Liver (tissue), 9 donors: ENCODE results near the gene TET2. TPM values are rescaled to one million over a fixed set of nuclear protein-coding genes. Genes with fewer than 3 reads are reported as not detected.

Experiments
- DNase-seq: peaks from one replicate; pipeline ENCODE4 v3.0.0-alpha.2; 2017; ENCODE audit warnings: low spot score
- H3K27ac ChIP-seq, 2 donors: one replicate each; pipeline ENCODE4 v1.7.0; 2013; ENCODE audit warnings: inconsistent platforms in 2 of 2, low read length in 2 of 2, control low read depth in 1 of 2, low read depth in 1 of 2, mild to moderate bottlenecking in 1 of 2
- H3K27me3 ChIP-seq, 4 donors: one replicate each; pipeline versions ENCODE4 v1.6.1 to v1.7.0; 2013; ENCODE audit warnings: low read length in 3 of 4, inconsistent platforms in 1 of 4, mild to moderate bottlenecking in 1 of 4, moderate library complexity in 1 of 4; ENCODE audit not compliant: control insufficient read depth in 4 of 4, insufficient read depth in 4 of 4
- H3K36me3 ChIP-seq, 4 donors: one replicate each; pipeline versions ENCODE4 v1.6.1 to v1.7.0; 2013; ENCODE audit warnings: low read length in 3 of 4, mild to moderate bottlenecking in 3 of 4, low read depth in 1 of 4, moderate library complexity in 1 of 4; ENCODE audit not compliant: control insufficient read depth in 4 of 4, insufficient read depth in 3 of 4
- H3K4me1 ChIP-seq, 4 donors: one replicate each; pipeline versions ENCODE4 v1.6.1 to v1.7.0; 2013; ENCODE audit warnings: low read length in 3 of 4, mild to moderate bottlenecking in 3 of 4, moderate library complexity in 1 of 4; ENCODE audit not compliant: control insufficient read depth in 4 of 4, insufficient read depth in 4 of 4
- H3K4me3 ChIP-seq, 3 donors: one replicate each; pipeline versions ENCODE4 v1.6.1 to v1.7.0; 2013; ENCODE audit warnings: low read length in 3 of 3, control low read depth in 1 of 3, low read depth in 1 of 3, mild to moderate bottlenecking in 1 of 3
- H3K9ac ChIP-seq, 2 donors: one replicate each; pipeline ENCODE4 v1.7.0; 2013; ENCODE audit warnings: low read length in 2 of 2, mild to moderate bottlenecking in 2 of 2, moderate library complexity in 2 of 2, control low read depth in 1 of 2, low read depth in 1 of 2
- H3K9me3 ChIP-seq, 4 donors: one replicate each; pipeline versions ENCODE4 v1.6.1 to v1.7.0; 2013; ENCODE audit warnings: low read length in 3 of 4; ENCODE audit not compliant: control insufficient read depth in 4 of 4
- CTCF ChIP-seq: fragments of 150-350 bp; IDR thresholded peaks from 2 replicates; pipeline ENCODE4 v1.5.1; 2017; ENCODE audit warnings: improper control_type of control experiment, low read depth, low read length; ENCODE audit not compliant: missing input control
- EGR1 ChIP-seq, 2 donors: IDR thresholded peaks; 2 replicates each; pipeline ENCODE4 v1.6.1; 2016 to 2018; ENCODE audit warnings: antibody characterized with exemption in 2 of 2, low read depth in 2 of 2
- FOXA2 ChIP-seq: IDR thresholded peaks from 2 replicates; pipeline ENCODE4 v1.6.1; 2016; ENCODE audit warnings: antibody characterized with exemption
- GABPA ChIP-seq, 2 donors: IDR thresholded peaks in 1 of 2; conservative IDR thresholded peaks in 1 of 2; 2 replicates each; pipeline ENCODE4 v1.6.1; 2016; ENCODE audit warnings: antibody characterized with exemption in 2 of 2, mild to moderate bottlenecking in 1 of 2, moderate library complexity in 1 of 2
- HNF4A ChIP-seq, 2 donors: conservative IDR thresholded peaks; 2 replicates each; pipeline ENCODE4 v1.6.1; 2016; ENCODE audit warnings: antibody characterized with exemption in 2 of 2, mild to moderate bottlenecking in 2 of 2
- HNF4G ChIP-seq: IDR thresholded peaks from 2 replicates; pipeline ENCODE4 v1.6.1; 2016; ENCODE audit warnings: antibody characterized with exemption
- JUND ChIP-seq, 2 donors: IDR thresholded peaks; 2 replicates each; pipeline ENCODE4 v1.6.1; 2016; ENCODE audit warnings: antibody characterized with exemption in 2 of 2
- RAD21 ChIP-seq, 2 donors: IDR thresholded peaks; 2 replicates each; pipeline ENCODE4 v1.6.1; 2016; ENCODE audit warnings: antibody characterized with exemption in 2 of 2, mild to moderate bottlenecking in 2 of 2
- TAF1 ChIP-seq: conservative IDR thresholded peaks from 2 replicates; pipeline ENCODE4 v1.6.1; 2016; ENCODE audit warnings: antibody characterized with exemption, mild to moderate bottlenecking
- YY1 ChIP-seq: IDR thresholded peaks from 2 replicates; pipeline ENCODE4 v1.6.1; 2016; ENCODE audit warnings: antibody characterized with exemption, mild to moderate bottlenecking
- ZBTB33 ChIP-seq: IDR thresholded peaks from 2 replicates; pipeline ENCODE4 v1.6.1; 2016; ENCODE audit warnings: antibody characterized with exemption
- WGBS: extraction: QIAGEN DNeasy Blood & Tissue Kit; methylation state at CpG from one replicate; pipeline ENCODE4 v1.1.7; 2013; 5-methylcytosine and 5-hydroxymethylcytosine counted together
- polyA plus RNA-seq, 2 donors: library from polyadenylated mRNA; stranded (reverse) in 1 of 2; unstranded in 1 of 2; fragments of 200-250 nt in 1 of 2; fragments of >200 nt in 1 of 2; fragmentation: Nextera tagmentation in 1 of 2; extraction: Ambion mirVana in 1 of 2; gene quantifications; one replicate each; pipeline versions ENCODE4 v1.2.1 to v1.2.3, GENCODE V29; 2013 to 2015
- total RNA-seq, 2 donors: library from RNA; depleted of rRNA; stranded (reverse); fragments of >200 nt; gene quantifications; one replicate each; pipeline ENCODE4 v1.2.3, GENCODE V29; 2014
- donor health status: healthy.
- donor health status: healthy.
- donor health status: healthy.
- donor health status: healthy.
- donor health status: healthy.

TET2 gene
- total and polyA plus RNA-seq, 4 donors = 0.88 to 8.4 (median 5.5) TPM

- no peak for TF ChIP-seq CTCF
- no peak for TF ChIP-seq RAD21 (IDR thresholded peaks at IDR 0.05)
These were observed 46.2 kb downstream of the TET2 start (continued) for GRCh38 chr4:105192910-105193309.

- TF ChIP-seq JUND (IDR thresholded peaks at IDR 0.05) (no peak), YY1 (no peak)
- no peaks in the 10 kb centered on the region for H3K27me3 ChIP-seq
- WGBS = 91% methylated on average over 3 of the region's 3 CpGs
- no peaks in the 10 kb centered on the region for H3K9me3 ChIP-seq
- no peak overlapping the region for H3K9ac ChIP-seq
- DNase-seq = no peak
- H3K27ac ChIP-seq = no peak overlapping the region
- no peak overlapping the region for H3K4me3 ChIP-seq
- peaks cover 0 to 5% (median 1%) of the 10 kb centered on the region in 4 donors for H3K4me1 ChIP-seq
- no peaks in the 10 kb centered on the region for H3K36me3 ChIP-seq
These were observed 46.9 kb downstream of the TET2 start for GRCh38 chr4:105193536-105193935.

- Histone ChIP-seq H3K4me3 (no peak overlapping the region), H3K4me1 (peaks cover 0 to 5% (median 1%) of the 10 kb centered on the region in 4 donors), H3K9ac (no peak overlapping the region), H3K27me3 (no peaks in the 10 kb centered on the region), H3K9me3 (no peaks in the 10 kb centered on the region), H3K27ac (no peak overlapping the region), H3K36me3 (no peaks in the 10 kb centered on the region)
- no peak for DNase-seq
- TF ChIP-seq EGR1 (IDR thresholded peaks at IDR 0.05; ENCODE audit: low read depth in 2 of 2) (no peak), JUND (IDR thresholded peaks at IDR 0.05) (no peak), HNF4G (no peak), GABPA (IDR thresholded peaks at IDR 0.05 in 1 of 2, conservative IDR thresholded peaks at IDR 0.05 in 1 of 2) (no peak), TAF1 (no peak), FOXA2 (no peak), ZBTB33 (no peak), HNF4A (conservative IDR thresholded peaks at IDR 0.05) (no peak)
These were observed 47.9 kb downstream of the TET2 start for GRCh38 chr4:105194328-105195231.
